Lower leg skin (tissue), 4 donors: ENCODE results near the gene JARID2. TPM values are rescaled to one million over a fixed set of nuclear protein-coding genes. Genes with fewer than 3 reads are reported as not detected.

Source experiments
- DNase-seq, 2 donors: peaks; one replicate each; pipeline ENCODE4 v3.0.0-alpha.2; 2019; ENCODE audit warnings: low spot score in 2 of 2
- H3K4me3 ChIP-seq: fragments of 200-600 bp; sonication (generic); 2 replicates; pipeline ENCODE4 v1.5.1; 2017; ENCODE audit warnings: mild to moderate bottlenecking, low read depth; ENCODE audit not compliant: poor library complexity, severe bottlenecking
- POLR2A ChIP-seq, 2 donors: fragments of 450-650 bp; IDR thresholded peaks; one replicate each; pipeline ENCODE4 v1.6.1; 2016 to 2017; ENCODE audit warnings: antibody characterized with exemption in 2 of 2, mild to moderate bottlenecking in 1 of 2, moderate library complexity in 1 of 2
- WGBS, 2 donors: methylation state at CpG; one replicate each; pipeline ENCODE4 v1.1.5; 2018; 5-methylcytosine and 5-hydroxymethylcytosine counted together
- intact Hi-C: fragments of 100-400 bp; cut with DNase I; formaldehyde crosslinking; loops from one replicate; pipeline ENCODE4 v1.15.0; 2023; ENCODE audit warnings: low total_unique reads
- total RNA-seq, 4 donors: library from RNA; depleted of rRNA; stranded (reverse); fragments of >200 nt; gene quantifications; one replicate each; pipeline ENCODE4 v1.1.0, GENCODE V29; 2016
- TF ChIP-seq, protein P1 (sequence below), 3 donors: fragments of 450-650 bp; IDR thresholded peaks; one replicate each; pipeline ENCODE4 v1.5.1; 2016; ENCODE audit warnings: antibody characterized with exemption in 3 of 3, mild to moderate bottlenecking in 3 of 3, moderate library complexity in 2 of 3

Gene JARID2
- total RNA-seq, 4 donors from 2014 or later, result 17.9 to 24.2 (median 21.6) TPM

DNA sequence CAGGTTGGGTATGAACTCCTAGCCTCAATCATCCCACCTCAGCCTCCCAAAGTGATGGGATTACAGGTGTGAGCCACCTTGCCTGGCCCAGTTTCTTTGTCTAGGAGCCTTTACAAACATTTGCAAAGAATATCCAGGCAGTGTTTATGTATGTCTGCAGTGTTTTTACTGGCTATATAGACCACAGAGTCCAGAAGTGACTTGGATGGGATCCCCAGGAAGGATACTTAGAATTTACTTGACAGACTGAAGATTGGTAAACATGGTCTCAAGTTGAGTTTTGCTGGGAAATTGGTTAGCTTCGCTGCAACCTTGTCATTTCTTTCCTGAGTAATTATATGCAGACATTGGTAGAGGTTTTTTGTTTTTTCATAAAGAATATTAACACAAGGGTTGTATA, 23.8 kb downstream of the JARID2 start:
- TF ChIP-seq, protein P1, sequence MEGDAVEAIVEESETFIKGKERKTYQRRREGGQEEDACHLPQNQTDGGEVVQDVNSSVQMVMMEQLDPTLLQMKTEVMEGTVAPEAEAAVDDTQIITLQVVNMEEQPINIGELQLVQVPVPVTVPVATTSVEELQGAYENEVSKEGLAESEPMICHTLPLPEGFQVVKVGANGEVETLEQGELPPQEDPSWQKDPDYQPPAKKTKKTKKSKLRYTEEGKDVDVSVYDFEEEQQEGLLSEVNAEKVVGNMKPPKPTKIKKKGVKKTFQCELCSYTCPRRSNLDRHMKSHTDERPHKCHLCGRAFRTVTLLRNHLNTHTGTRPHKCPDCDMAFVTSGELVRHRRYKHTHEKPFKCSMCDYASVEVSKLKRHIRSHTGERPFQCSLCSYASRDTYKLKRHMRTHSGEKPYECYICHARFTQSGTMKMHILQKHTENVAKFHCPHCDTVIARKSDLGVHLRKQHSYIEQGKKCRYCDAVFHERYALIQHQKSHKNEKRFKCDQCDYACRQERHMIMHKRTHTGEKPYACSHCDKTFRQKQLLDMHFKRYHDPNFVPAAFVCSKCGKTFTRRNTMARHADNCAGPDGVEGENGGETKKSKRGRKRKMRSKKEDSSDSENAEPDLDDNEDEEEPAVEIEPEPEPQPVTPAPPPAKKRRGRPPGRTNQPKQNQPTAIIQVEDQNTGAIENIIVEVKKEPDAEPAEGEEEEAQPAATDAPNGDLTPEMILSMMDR (IDR thresholded peaks at IDR 0.05), result no peak
- no peak for TF ChIP-seq POLR2A (IDR thresholded peaks at IDR 0.05)
- H3K4me3 ChIP-seq, result no peak overlapping the region
- WGBS, 2 donors, result 93% methylated on average over 1 of the region's 1 CpG
- intact Hi-C loops, result no loop called here
- DNase-seq, result no peak

GRCh38 chr6:15270402-15270801, 24.5 kb downstream of the JARID2 start:
- WGBS, 2 donors, result 93 to 96% methylated on average over 2 of the region's 2 CpGs
- intact Hi-C loops, result no loop called here
- TF ChIP-seq POLR2A (IDR thresholded peaks at IDR 0.05), result no peak
- TF ChIP-seq, protein P1 (IDR thresholded peaks at IDR 0.05), result no peak
- no peak for DNase-seq
- no peak overlapping the region for H3K4me3 ChIP-seq

DNA sequence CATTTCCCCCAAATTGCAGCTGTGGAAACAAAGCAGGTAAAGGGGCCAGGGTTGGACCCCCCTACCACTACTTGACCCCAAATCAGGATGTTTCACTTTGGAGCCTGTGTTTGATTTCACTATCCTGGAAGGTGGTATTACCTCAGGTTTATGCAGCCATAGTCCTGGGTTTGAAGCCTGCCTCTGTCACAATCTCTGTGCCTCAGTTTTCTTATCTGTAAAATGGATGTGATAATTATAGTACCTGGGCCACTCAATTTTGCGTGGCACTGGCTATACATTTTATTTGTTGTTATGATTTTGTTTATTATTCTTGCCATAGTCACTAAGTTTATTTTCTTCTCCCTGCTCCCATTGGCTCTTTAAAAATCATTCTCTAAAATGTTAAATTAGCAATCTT, 26.7 kb downstream of the JARID2 start:
- DNase-seq, result no peak
- no peak overlapping the region for H3K4me3 ChIP-seq
- 91 to 100% methylated on average over 1 of the region's 1 CpG for WGBS, 2 donors
- intact Hi-C loops, result no loop called here
- TF ChIP-seq POLR2A (IDR thresholded peaks at IDR 0.05), result no peak
- TF ChIP-seq, protein P1 (IDR thresholded peaks at IDR 0.05), result no peak

- WGBS, 2 donors, result 82 to 88% methylated on average over 2 of the region's 2 CpGs
- TF ChIP-seq POLR2A (IDR thresholded peaks at IDR 0.05), result no peak
- TF ChIP-seq, protein P1 (IDR thresholded peaks at IDR 0.05), result no peak
- H3K4me3 ChIP-seq, result no peak overlapping the region
- no peak for DNase-seq
- intact Hi-C loops, result no loop called here
Measured at GRCh38 chr6:15274692-15275387, 29.0 kb downstream of the JARID2 start.

GRCh38 chr6:15276036-15276985, 30.4 kb downstream of the JARID2 start:
- intact Hi-C loops, result no loop called here
- 80 to 86% methylated on average over 7 of the region's 7 CpGs for WGBS, 2 donors
- no peak for DNase-seq
- TF ChIP-seq, protein P1 (IDR thresholded peaks at IDR 0.05), result no peak
- TF ChIP-seq POLR2A (IDR thresholded peaks at IDR 0.05), result no peak
- H3K4me3 ChIP-seq, result no peak overlapping the region
